ENCODE data around the gene IP6K1.

DNA sequence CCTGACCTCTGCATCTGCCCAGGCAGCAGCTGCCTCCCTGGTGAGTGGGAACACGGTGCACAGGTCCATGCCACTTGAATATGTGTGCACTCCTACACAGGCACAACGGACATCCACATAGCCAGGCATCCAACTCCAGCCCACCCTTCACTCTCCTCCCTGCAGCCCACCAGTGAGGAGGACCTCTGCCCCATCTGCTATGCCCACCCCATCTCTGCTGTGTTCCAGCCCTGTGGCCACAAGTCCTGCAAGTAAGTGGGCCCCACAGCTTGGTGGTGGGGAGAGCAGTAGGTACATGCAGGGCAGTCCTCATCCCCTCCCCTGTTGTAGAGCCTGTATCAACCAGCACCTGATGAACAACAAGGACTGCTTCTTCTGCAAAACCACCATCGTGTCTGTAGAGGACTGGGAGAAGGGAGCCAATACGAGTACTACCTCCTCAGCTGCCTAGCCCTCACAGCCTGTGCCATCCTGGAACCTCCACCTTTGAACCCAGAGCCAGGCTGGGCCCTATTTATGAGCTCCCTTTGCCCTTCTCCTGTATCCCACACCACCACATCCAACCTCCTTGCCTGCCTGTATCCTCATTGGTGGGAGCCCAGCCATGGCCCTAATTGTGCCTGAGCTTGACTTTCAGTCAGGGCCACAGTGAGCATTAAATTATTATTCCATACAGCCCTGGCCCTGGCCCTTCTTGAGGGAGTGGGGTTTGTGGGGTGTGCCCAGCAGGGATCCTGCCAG, 65.3 kb downstream of the IP6K1 start:
- no peak for TF ChIP-seq CTCF (conservative IDR thresholded peaks at IDR 0.05; ENCODE audit: low read length)
- no peak for TF ChIP-seq EZH2phosphoT487 (IDR thresholded peaks at IDR 0.05; ENCODE audit: borderline replicate concordance, low read depth, low read length)
